NCI-H524 (cell line): ENCODE data around the gene GNAZ.

Experiments
- DNase-seq, 2 experiments: peaks; one replicate each; lab custom pipeline; 2025; lab: John Stamatoyannopoulos, UW

The GNAZ gene

DNA sequence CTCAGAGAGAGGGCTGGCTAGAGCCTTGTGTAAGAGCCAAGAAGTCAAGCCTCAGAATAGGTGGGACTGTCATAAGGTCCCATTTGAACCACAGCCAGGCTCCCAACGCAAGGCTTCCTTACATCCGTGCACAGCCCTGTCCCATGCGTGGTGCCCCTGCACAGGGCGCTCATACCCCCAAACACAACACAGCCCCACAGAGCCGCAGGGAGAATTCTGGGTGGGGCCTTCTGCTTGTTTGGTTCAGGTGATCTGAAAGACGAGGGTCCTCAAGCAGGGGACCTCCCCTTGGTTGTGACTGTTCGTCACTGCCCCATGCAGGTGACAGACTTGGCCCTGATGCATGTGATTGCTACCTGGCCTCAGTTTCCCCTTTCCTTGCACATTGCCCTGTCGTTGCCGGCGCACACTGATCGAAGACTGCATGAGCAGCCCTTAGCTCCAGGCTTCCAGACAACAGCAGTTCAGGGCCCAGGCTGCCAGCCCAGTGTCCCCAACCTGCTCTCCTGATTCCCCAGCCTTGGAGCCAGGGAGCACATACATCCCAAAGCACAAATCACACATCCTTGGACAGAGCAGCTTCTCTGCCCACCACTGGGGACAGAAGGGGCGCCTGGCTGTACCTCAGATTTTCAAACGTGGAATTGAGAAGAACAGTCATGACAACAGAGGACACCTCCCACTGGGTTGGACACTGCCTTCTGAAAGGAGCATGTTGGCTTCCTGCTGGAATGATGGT, 22.1 kb downstream of the GNAZ start:
- no peak for DNase-seq

DNA sequence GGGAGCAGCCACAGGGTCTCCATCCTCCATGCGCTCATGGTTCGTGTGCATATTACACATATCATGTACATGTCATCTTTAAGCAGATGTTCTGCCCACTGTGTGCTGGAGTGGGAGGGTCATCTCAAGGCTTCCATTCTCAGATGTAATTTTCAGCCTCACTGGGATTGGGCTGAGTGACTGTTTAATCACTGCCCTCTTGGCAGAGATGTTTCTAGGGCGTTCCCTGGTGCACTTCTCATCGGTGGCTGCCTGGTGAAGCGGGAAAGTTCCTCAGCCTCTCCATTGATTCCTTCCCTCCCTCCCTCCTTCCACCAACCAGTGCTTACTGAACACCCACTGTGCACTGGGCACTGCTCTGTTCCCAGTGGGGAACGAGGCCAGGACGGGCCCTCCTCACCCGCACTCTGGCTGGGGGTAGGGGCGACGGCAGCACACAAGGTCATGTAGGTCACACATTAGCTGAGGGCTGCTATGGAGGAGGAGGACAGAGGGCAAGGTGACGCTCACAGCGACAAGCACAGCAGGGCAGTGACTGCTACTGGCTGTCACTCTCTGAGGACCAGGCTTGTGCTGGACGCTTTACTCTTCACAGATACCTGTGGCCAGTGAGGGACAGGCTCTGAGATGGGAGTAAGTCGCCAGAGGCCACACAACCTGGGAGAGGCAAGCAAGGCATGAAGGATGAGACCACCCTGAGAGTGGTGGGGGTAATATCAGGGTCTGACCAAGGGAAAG, 22.9 kb downstream of the GNAZ start:
- no peak for DNase-seq

DNA sequence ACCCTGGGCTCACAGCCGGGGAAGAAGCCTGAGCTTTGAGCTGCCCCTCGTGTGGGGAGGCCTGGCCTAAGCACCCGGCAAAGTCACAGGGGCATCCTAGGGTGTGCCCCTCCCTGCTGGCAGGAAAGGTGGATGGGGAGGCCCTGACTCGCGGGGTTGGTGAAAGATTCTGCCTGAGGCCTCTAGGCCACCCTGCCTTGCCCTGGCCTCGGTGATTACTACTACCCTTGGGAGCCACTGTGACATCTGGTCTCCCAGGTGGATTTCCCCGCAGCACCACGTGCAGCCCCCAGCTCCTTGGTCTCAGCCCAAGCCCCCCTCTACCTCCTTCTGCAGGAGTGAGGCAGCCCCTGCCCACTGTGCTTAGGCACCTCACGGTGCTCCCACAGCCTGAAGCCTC, 23.9 kb downstream of the GNAZ start:
- peak in 1 of 2 experiments; percentile 47 for DNase-seq

DNA sequence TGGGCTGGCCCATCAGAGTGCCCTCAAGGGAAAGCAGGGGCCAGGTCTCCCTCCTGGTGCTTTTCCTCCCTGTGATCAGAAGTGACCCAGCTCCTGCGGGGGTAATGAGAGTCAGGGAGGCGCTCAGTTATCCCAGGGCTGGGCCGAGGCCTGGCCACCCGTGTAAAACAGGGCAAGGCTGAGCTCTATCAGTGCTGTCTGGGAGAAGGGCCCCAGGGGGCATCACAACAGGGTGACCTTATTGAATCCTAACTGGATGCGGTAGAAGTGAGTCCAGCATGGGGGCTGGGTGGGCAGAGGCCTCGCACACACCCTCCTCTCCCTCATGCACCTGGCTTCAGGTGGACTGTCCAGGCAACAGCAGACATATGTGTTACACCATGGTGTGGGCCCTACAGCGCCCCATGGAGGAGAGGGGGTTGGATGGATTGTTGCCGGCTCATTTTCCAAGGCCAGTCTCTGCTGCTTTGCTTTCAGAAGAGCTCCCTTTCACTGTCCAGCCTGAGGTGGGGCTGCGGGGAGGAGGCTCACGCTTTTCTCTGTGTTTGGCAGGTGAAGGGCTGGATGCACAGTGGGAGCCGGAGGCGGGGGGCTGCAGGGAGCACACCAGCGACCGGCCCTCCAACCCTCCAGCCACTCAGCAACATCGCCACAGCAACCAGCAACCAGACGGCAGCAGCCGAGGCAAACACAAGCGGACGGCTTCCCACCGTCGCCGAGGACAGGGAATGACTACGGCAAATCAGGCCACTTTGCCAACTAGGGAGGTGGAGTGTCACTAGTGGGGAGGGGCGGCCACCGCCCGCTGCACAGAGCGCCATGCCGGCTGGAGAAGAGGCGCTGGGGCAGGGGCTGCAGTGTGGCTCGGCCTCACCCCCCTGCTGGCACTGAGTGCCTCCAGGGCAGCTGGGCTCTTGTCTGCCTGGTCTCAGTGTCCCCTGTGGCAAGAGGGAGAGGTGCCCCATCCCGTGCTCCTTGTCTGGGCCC, 24.7 kb downstream of the GNAZ start:
- no peak for DNase-seq

DNA sequence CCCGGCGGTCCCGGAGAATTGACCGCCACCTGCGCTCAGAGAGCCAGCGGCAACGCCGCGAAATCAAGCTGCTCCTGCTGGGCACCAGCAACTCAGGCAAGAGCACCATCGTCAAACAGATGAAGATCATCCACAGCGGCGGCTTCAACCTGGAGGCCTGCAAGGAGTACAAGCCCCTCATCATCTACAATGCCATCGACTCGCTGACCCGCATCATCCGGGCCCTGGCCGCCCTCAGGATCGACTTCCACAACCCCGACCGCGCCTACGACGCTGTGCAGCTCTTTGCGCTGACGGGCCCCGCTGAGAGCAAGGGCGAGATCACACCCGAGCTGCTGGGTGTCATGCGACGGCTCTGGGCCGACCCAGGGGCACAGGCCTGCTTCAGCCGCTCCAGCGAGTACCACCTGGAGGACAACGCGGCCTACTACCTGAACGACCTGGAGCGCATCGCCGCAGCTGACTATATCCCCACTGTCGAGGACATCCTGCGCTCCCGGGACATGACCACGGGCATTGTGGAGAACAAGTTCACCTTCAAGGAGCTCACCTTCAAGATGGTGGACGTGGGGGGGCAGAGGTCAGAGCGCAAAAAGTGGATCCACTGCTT, 25.5 kb downstream of the GNAZ start:
- no peak for DNase-seq

DNA sequence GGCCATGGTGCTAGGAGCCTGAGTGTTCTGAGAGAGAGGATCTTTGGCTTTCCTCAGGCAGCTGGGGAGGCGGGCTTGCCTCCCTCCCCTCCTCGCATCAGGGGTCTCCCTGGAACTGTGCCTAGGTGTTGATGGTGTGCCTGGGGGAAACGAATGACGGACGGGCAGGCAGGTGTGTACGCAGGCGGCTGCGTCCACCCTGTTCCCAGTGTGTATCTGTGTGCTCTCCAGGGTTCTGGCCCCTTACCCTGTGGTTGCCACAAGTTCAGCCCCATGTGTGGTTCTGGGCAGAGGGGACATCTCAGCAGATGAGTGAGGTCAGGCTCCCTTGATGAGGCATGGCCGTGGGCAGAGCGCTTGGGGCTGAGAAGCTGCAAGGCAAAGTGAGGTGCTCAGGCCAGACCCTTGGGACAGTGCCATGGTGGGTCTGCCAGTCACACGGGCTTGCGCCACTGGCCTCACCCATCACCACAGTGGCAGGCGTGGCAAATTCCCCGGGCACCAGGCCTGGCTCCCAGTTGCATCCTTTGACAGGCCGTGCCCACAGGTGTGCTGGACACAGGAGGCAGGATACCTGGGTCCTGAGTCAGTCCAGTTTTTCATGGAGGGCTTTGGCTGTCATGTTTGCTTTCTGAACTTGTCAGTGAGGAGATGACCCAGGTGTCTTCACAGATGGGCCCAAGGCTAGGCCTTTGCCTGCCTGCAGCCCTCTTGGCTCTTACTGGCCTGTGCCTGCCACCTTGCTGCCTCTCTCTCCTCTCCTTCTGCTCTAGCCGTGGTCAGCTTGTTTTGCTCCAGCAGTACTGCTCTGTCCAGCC, 27.3 kb downstream of the GNAZ start:
- no peak for DNase-seq

DNA sequence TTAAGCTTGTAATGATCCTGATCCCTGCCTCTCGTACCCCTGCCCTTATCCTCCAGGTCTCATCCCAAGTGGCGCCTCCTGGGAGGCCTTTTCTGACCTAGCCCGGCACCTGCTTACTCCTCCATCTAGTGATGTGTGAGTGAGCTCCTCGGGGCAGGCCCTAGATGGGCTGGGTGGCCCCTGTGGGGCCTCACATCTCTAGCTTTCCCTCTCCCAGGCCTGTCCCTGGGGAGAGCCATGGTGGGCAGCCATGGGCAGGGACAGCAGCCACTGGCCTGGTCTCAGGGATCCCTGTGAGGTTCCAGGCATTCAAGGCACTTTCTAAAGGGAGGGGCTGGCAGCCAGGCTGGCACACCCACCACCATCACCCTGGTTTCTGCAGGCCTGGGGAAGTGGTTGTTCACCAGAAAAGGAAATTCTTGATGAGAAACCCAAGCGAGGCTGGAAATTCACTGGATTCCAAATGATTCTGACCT, 27.9 kb downstream of the GNAZ start:
- DNase-seq, result no peak

DNA sequence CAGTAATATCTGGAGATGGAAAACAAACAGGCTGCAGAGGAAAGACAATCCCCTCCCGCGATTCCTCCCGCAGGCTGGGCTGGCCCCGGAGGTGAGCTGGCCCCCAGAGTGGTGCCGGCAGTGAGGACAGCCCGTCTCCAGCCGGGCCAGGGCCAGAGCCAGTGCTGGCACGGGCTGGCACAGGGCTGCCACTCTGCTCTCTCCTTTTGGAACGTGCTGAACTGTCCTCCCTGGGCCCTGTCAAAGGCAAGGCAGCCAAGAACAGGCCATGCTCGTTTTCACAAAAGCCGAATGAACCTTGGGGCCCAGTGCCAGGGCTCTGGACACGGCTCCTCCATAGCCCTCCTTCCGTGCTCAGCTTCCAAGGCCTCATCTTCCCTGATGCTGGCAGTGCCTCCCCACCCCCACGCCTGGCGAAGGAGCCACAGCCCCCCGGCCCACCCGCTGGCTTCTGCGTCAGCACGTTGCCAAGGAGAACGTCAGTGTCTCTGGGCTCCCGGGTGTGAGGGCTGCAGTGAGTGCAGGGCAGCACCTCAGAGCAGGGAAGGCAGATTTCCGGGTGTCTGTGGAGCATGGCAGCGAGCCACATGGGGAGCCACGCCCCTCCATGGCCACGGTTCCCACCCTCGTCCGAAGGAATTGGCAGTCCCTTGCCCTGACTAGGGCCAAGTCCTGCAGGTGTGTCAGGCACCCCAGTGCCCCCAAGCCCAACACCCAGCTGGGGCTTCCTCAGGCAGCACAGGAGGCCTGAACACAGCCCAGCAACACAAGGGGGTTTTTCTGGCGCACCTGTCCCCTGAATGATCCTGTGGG, 28.6 kb downstream of the GNAZ start:
- DNase-seq, result no peak

DNA sequence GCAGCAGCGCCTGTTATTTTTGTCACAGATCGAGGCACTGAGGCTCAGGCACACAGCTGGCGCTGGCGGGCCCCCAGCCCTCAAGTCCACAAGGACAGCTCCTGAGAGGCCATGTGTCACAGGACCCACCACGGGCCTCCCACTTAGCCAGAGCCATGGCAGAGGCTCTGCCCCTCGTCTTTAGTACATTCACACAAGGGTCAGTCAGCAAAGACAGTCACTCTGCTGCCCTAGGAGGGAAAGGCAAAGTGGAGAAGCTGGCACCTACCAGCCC, 29.1 kb downstream of the GNAZ start:
- no peak for DNase-seq

DNA sequence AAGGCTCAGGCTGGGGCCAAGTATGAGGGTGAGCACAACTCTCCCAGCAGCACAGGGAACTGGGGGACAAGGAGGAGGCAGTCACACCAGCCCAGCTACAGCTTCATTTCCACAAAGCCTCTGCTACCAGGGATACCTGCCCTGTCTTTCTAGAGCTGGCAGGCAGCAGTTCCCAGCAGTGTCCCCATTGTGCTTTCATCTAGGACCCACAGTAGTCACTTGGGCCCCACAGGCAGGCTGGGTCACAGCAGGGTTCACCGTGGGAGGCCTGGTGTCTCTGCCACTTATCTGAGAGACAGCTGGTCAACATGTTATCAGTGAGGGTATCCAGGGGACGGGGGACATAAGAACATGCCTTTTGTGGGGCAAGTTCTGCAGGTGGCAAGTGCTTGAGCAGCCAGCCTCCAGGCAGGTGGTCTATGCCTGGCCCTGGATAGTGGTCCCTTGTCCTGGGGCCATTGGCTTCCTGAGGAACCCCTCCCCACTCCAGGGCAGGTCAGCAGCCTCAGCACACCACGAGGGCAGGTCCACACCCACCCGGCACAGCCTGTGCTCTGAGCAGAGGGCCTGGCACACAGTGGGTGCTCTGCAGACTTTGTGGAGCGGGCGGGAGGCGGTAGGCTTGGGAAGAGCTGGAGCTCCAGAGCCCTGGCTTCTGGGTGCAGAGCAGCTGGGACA, 29.9 kb downstream of the GNAZ start:
- peak in 1 of 2 experiments; percentile 40 for DNase-seq

DNA sequence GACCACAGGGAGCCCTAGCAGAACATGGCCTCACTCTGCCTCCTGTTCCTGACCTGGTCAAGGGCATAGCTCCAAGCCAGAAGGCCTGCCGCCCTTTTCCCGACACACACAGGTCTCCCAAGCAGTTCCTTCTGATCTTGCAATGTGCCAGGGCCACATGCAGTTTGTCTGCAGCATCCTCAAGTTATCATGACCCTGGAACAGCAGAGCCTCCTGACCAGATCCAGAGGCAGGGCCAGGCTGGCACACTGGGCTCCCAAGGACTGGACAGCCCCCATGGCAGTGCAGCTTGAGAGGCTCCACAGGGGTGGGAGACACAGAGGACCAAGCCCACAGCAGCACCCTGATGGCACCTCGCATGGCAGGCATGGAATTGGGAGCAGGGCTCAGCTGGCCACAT, 31.2 kb downstream of the GNAZ start:
- no peak for DNase-seq

DNA sequence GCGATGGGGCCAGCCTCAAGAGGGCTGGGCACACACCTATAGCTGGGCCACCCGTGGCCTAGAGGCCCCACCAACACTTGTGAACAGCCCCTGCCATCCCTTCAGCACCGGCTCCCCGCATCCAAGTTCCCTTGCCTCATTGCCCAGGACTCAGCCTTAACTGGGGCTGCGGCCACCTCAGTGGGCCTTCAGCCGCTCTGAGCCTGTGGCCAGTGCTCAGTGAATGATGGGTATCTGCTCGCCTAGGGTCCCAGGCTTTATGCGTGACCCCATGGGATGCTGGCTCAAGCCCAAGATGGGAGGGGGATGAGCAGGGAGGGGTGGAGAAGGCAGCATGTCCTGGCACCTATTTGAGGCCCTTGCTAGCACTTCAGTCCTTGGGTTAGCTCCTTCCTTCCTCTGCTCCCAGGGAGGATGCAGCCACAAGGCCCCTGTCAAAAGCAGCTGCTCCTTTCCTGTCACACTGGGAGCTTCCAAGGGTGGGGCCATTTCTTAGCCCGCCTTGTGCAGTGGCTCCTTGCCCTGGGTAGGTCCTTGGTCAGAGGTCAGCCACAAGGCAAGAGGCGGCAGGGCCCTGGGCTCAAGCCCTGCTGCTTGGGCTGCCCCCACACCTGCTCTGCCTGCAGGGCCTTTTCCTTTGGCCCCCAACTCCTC, 31.8 kb downstream of the GNAZ start:
- DNase-seq, result no peak

DNA sequence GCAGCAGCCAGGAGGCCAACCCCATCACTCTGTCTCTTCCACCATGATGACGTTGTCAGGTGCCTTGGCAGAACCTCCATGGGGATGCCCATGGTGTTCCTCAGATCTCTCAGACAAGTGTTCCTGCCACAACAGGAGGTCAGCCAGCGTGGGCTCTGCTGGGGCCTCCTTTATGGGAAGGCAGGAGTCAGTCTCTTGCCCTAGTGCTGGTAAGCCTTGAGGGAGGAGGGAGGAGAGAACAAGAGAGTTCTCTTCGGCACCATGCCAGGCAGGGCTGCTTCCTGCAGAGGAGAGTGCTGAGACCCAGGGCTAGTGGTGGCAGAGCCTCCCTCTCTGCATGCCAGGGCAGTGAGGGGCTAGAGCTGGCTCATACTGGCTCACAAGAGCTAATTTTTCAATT, 32.5 kb downstream of the GNAZ start:
- DNase-seq, result no peak

DNA sequence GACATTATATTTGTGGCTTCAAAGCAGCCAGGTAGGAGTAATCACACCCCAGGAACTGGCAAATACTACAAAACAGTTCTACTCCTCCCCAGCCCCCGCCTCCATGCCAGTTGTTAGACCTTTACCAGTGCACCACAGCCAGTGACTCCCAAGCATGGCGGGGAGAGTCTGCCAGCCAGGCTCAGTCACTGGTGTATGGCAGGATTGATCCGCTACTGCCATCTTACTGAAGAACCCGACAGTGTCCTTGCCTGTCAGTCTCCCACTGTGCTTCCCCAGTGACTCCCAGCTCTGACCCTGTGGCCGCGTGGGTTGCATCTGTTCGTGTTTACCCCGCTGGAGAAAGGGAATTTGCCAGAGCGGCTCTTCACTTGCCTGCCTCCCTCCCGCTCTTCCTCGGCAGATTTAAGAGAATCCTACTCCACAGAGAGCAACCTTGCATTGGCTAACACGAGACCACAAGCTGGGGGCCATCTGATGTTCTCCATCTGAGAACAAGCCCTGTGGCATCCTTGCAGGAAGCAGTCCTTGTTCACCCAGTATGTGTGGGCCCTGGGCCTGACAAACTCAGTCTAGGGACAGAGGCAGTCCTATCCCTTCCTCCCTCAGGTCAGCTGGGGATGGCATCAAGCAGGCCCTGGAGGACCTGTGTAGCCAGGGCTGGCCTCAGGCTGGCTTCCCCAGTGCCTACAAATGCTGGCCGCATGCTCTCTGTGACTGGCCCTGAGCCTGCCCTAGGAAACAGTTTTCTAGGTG, 33.1 kb downstream of the GNAZ start:
- DNase-seq, result peak in 1 of 2 experiments; percentile 11

DNA sequence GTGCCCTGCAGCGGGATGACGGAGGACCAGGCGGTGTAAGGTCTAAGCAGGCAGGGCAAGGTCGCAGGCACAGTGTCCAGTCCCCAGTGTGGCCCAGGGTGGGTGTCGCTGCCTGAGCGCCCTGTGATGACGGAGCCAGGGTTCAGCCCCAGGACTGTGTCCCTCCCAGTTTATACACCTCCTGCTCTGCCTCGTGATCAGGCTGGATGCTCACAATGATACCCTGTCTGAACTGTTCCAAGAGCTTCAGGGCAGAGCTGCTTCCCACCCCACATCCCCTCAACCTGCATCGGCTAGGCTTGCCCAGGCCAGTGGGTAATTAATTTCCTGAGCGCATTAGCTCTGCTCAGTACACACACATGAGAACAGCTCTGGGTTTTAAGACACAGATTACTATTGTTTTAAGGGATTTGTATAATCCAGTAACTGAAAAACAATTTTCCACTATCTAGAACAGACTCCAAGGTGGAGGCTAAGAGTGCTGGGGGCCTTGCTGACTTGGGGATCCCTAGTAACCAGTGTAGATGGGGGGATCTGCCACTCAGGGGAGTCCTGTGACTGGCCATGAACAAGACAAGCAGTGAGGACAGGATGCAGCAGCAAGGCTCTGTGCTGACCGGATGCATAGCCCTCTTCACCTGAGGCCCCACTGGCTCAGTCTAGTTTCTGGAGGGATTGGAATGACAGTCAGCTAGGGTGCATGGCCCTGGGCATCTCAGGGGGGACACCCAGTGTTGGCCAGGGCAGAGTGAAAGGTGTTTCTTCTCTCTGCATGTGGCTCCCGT, 34.1 kb downstream of the GNAZ start:
- DNase-seq, result no peak

DNA sequence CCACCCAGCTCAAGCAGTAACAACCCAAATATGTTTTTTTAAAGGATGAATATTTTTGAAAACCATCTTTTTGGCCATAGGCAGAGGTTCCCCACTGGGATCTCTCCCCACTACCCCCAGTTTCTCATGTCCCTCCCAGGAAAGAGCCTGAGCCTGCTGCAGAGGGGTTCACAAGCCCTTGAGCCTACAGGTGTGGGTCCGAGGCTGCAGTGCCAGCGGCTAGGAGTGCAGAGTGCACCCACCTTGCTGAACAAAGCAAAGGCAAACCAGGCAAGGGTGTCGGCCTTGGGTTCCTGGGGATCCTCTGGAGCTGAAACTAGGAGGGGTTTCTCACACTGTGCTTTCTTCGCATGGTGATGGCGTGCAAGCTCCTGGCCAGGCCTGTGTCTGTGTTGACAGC, 35.0 kb downstream of the GNAZ start:
- DNase-seq, result no peak

DNA sequence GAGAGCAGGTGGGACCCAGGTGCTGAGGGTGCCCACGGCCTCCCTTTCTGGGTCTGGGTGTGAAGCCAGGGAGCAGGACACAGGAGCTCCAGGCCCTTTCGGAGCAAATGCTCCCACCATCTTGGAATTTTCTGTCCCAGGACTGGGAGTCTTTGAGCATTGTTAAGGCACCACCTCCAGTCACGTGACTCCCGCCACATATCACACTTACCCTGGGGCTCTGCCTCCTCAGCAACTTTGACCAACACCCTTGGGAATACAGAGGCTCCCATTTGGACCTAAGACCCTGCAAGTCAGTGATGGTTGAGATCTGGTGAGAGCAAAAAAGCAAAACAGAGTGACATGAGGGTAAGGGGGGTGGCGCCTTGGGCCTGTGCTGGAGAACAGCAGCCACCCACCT, 35.6 kb downstream of the GNAZ start:
- no peak for DNase-seq

DNA sequence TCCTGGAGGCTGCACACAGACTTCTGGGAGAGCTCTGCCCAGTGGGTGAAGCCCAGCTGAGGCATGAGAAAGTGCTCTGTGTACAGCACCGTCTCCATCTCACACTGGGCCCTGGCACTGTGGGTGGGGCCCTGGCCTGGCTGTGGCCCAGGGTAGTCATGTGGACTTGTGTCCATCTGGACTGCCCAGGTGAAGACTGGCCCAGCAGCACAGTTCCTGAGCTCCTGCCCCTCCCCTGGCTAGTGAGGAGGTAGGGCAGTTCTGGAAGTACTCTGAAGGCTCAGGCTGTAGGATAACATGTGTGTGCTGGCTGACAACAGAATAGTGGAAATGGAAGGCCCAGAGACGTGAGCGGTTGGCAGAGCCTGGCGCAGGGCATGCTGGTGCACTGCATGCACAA, 36.0 kb downstream of the GNAZ start:
- no peak for DNase-seq
